Uterus (tissue), 4 donors: Measurements from ENCODE around the gene SAP30BP. TPM values are rescaled to one million over a fixed set of nuclear protein-coding genes. Genes with fewer than 3 reads are reported as not detected.

Experiments used
- DNase-seq, 2 donors: peaks; one replicate each; pipeline ENCODE4 v3.0.0-alpha.2; 2019 to 2020
- H3K27ac ChIP-seq, 2 donors: fragments of 200-600 bp; sonication (generic); 1 replicate in 1 of 2; 2 replicates in 1 of 2; pipeline ENCODE4 v1.5.1; 2016 to 2018
- H3K27me3 ChIP-seq, 2 donors: fragments of 200-600 bp; sonication (generic); one replicate each; pipeline ENCODE4 v1.5.1; 2018 to 2019; ENCODE audit warnings: control low read depth in 1 of 2
- H3K36me3 ChIP-seq, 2 donors: fragments of 200-600 bp; sonication (generic); one replicate each; pipeline ENCODE4 v1.5.1; 2019; ENCODE audit warnings: control low read depth in 1 of 2
- H3K4me1 ChIP-seq, 2 donors: fragments of 200-600 bp; sonication (generic); one replicate each; pipeline ENCODE4 v1.5.1; 2018 to 2019; ENCODE audit warnings: control low read depth in 1 of 2
- H3K4me3 ChIP-seq, 2 donors: fragments of 200-600 bp; sonication (generic); 1 replicate in 1 of 2; 2 replicates in 1 of 2; pipeline ENCODE4 v1.5.1; 2018 to 2019; ENCODE audit warnings: mild to moderate bottlenecking in 1 of 2
- H3K9me3 ChIP-seq, 2 donors: fragments of 200-600 bp; sonication (generic); one replicate each; pipeline ENCODE4 v1.5.1; 2019; ENCODE audit warnings: control low read depth in 1 of 2
- CTCF ChIP-seq, 4 experiments: fragments of 200-600 bp in 2 of 4; fragments of 450-650 bp in 2 of 4; sonication (generic) in 2 of 4; IDR thresholded peaks; one replicate each; pipeline ENCODE4 v1.5.1; 2016 to 2019; ENCODE audit warnings: antibody characterized with exemption in 4 of 4, mild to moderate bottlenecking in 2 of 4, moderate library complexity in 1 of 4
- POLR2A ChIP-seq, 2 donors: fragments of 450-650 bp; IDR thresholded peaks; one replicate each; pipeline ENCODE4 v1.6.1; 2016; ENCODE audit warnings: antibody characterized with exemption in 2 of 2, mild to moderate bottlenecking in 1 of 2, moderate library complexity in 1 of 2
- intact Hi-C: fragments of 100-400 bp; cut with DNase I; formaldehyde crosslinking; loops from one replicate; pipeline ENCODE4 v1.15.1; 2023; ENCODE audit warnings: low total_unique reads
- total RNA-seq, 4 donors: library from RNA; depleted of rRNA in 3 of 4; stranded (reverse); fragments of >200 nt in 3 of 4; gene quantifications; one replicate each; pipeline versions ENCODE4 v1.1.0 to v1.2.4, GENCODE V29; 2014 to 2023
- donor health status: DM: yes; HTN: yes; CAD: no.

SAP30BP gene
- total RNA-seq, 4 donors from 2014 or later: 14.1 to 87.7 (median 64.7) TPM

- Histone ChIP-seq H3K36me3 (no peaks in the 10 kb centered on the region), H3K27me3 (no peaks in the 10 kb centered on the region), H3K9me3 (no peaks in the 10 kb centered on the region), H3K4me3 (no peak overlapping the region), H3K27ac (no peak overlapping the region), H3K4me1 (peaks cover 0 to 9% of the 10 kb centered on the region in 2 donors)
- TF ChIP-seq POLR2A (IDR thresholded peaks at IDR 0.05) (no peak), CTCF (IDR thresholded peaks at IDR 0.05) (no peak)
- no peak for DNase-seq
- intact Hi-C loops: no loop called here
Observed at GRCh38 chr17:75683583-75683982, 16.4 kb downstream of the SAP30BP start.

- H3K27ac ChIP-seq: peak overlapping the region in 1 of 2 donors; percentile 10
- TF ChIP-seq POLR2A (IDR thresholded peaks at IDR 0.05) (no peak), CTCF (IDR thresholded peaks at IDR 0.05) (no peak)
- peaks cover 0 to 9% of the 10 kb centered on the region in 2 donors for H3K4me1 ChIP-seq
- H3K9me3 ChIP-seq: no peaks in the 10 kb centered on the region
- no peak overlapping the region for H3K4me3 ChIP-seq
- intact Hi-C loops: no loop called here
- H3K36me3 ChIP-seq: no peaks in the 10 kb centered on the region
- H3K27me3 ChIP-seq: no peaks in the 10 kb centered on the region
- DNase-seq: no peak
Observed at GRCh38 chr17:75684249-75684648, 17.1 kb downstream of the SAP30BP start.

GRCh38 chr17:75684924-75685323 lies 17.8 kb downstream of the SAP30BP start:
- intact Hi-C loops: no loop called here
- Histone ChIP-seq H3K4me1 (peaks cover 0 to 9% of the 10 kb centered on the region in 2 donors), H3K27ac (peak overlapping the region in 1 of 2 donors; percentile 10), H3K4me3 (no peak overlapping the region), H3K9me3 (no peaks in the 10 kb centered on the region), H3K36me3 (no peaks in the 10 kb centered on the region), H3K27me3 (no peaks in the 10 kb centered on the region)
- TF ChIP-seq POLR2A (IDR thresholded peaks at IDR 0.05) (no peak), CTCF (IDR thresholded peaks at IDR 0.05) (no peak)
- DNase-seq: no peak

GRCh38 chr17:75685499-75685898 lies 18.4 kb downstream of the SAP30BP start:
- DNase-seq: no peak
- intact Hi-C loops: no loop called here
- TF ChIP-seq POLR2A (IDR thresholded peaks at IDR 0.05): no peak
- no peak for TF ChIP-seq CTCF (IDR thresholded peaks at IDR 0.05)
- Histone ChIP-seq H3K4me1 (peaks cover 0 to 9% of the 10 kb centered on the region in 2 donors), H3K27ac (peak overlapping the region; percentile 10 to 47), H3K9me3 (no peaks in the 10 kb centered on the region), H3K36me3 (no peaks in the 10 kb centered on the region), H3K4me3 (no peak overlapping the region), H3K27me3 (no peaks in the 10 kb centered on the region)

GRCh38 chr17:75688209-75688825 lies 21.2 kb downstream of the SAP30BP start:
- TF ChIP-seq POLR2A (IDR thresholded peaks at IDR 0.05): no peak
- TF ChIP-seq CTCF (IDR thresholded peaks at IDR 0.05): no peak
- Histone ChIP-seq H3K27ac (peak overlapping the region; percentile 23 to 36), H3K36me3 (no peaks in the 10 kb centered on the region), H3K4me3 (no peak overlapping the region), H3K9me3 (no peaks in the 10 kb centered on the region), H3K27me3 (no peaks in the 10 kb centered on the region), H3K4me1 (peaks cover 0 to 13% of the 10 kb centered on the region in 2 donors)
- DNase-seq: no peak
- intact Hi-C loops: no loop called here
